Caco-2 (cell line): ENCODE measurements around the gene TSPAN9. TPM values are rescaled to one million over a fixed set of nuclear protein-coding genes. Genes with fewer than 3 reads are reported as not detected.

ENCODE experiments used
- BruUV-seq: library from RNA; stranded (reverse); fragments of 400-500 nt; replicated peaks from 2 replicates; lab custom pipeline; 2021; lab: Mats Ljungman, UMichigan
- CTCF ChIA-PET: fragments of 300-600 bp; sonication (Branson Sonifier 250); formaldehyde crosslinking; loops from one replicate; lab custom pipeline; 2022; ENCODE audit warnings: antibody characterized with exemption; lab: Charles Lee
- POLR2A ChIA-PET: fragments of 300-600 bp; sonication (Branson Sonifier 250); formaldehyde crosslinking; loops from one replicate; lab custom pipeline; 2022; ENCODE audit warnings: antibody characterized with exemption; lab: Charles Lee
- DNase-seq, 2 experiments: peaks; one replicate each; pipeline versions ENCODE4 v3.0.0 to v3.0.0-alpha.2; 2020 to 2022
- H3K27me3 ChIP-seq: replicated peaks from 2 replicates; pipeline ENCODE4 v1.6.0; 2011; ENCODE audit warnings: low read length; ENCODE audit not compliant: control insufficient read depth, insufficient read depth
- H3K36me3 ChIP-seq: 2 replicates; pipeline ENCODE4 v1.5.1; 2011; ENCODE audit warnings: low read length; ENCODE audit not compliant: control insufficient read depth, insufficient read depth
- H3K4me1 ChIP-seq: fragments of 250-450 bp; sonication (Bioruptor Pico); 2 replicates; pipeline ENCODE4 v1.5.1; 2020; ENCODE audit warnings: mild to moderate bottlenecking
- H3K4me3 ChIP-seq: 2 replicates; pipeline ENCODE4 v1.5.1; 2011; ENCODE audit warnings: low read depth, mild to moderate bottlenecking, control low read depth, low read length
- H3K9me3 ChIP-seq: fragments of 250-450 bp; sonication (Bioruptor Pico); 2 replicates; pipeline ENCODE4 v1.5.1; 2020; ENCODE audit warnings: mild to moderate bottlenecking, moderate library complexity
- H3K27ac Mint-ChIP-seq: one replicate; pipeline ENCODE4 v1.8.0; 2022; ENCODE audit warnings: mixed read lengths; ENCODE audit not compliant: unreplicated experiment
- H3K27me3 Mint-ChIP-seq: one replicate; pipeline ENCODE4 v1.8.0; 2022; ENCODE audit warnings: mixed read lengths; ENCODE audit not compliant: insufficient read depth, unreplicated experiment
- H3K36me3 Mint-ChIP-seq: one replicate; pipeline ENCODE4 v1.8.0; 2022; ENCODE audit warnings: mild to moderate bottlenecking, mixed read lengths; ENCODE audit not compliant: insufficient read depth, unreplicated experiment
- H3K4me1 Mint-ChIP-seq: one replicate; pipeline ENCODE4 v1.8.0; 2022; ENCODE audit warnings: low read depth, mixed read lengths; ENCODE audit not compliant: unreplicated experiment
- H3K4me3 Mint-ChIP-seq: one replicate; pipeline ENCODE4 v1.8.0; 2022; ENCODE audit warnings: mild to moderate bottlenecking, moderate library complexity, mixed read lengths; ENCODE audit not compliant: unreplicated experiment
- H3K9me3 Mint-ChIP-seq: one replicate; pipeline ENCODE4 v1.8.0; 2022; ENCODE audit warnings: mixed read lengths; ENCODE audit not compliant: unreplicated experiment
- intact Hi-C: fragments of 100-400 bp; cut with micrococcal nuclease; formaldehyde crosslinking; loops from one replicate; pipeline ENCODE4 v1.10.0; 2022; ENCODE audit not compliant: unreplicated experiment
- total RNA-seq: library from RNA; stranded (reverse); gene quantifications from 2 replicates; pipeline ENCODE4 v1.2.3, GENCODE V29; 2022
- TF ChIP-seq, protein P1 (sequence below), 2 experiments: fragments of 200-600 bp in 1 of 2; IDR thresholded peaks; 1 replicate in 1 of 2; 2 replicates in 1 of 2; pipeline versions ENCODE4 v1.5.1 to v1.8.0; 2011 to 2022; ENCODE audit warnings: antibody characterized with exemption in 1 of 2, control low read depth in 1 of 2, inconsistent platforms in 1 of 2, low read depth in 1 of 2, low read length in 1 of 2, mild to moderate bottlenecking in 1 of 2, moderate library complexity in 1 of 2; ENCODE audit not compliant: insufficient read depth in 1 of 2, severe bottlenecking in 1 of 2, unreplicated experiment in 1 of 2

The TSPAN9 gene
- total RNA-seq, 1 experiment from 2014 or later, result 49.1 TPM

DNA sequence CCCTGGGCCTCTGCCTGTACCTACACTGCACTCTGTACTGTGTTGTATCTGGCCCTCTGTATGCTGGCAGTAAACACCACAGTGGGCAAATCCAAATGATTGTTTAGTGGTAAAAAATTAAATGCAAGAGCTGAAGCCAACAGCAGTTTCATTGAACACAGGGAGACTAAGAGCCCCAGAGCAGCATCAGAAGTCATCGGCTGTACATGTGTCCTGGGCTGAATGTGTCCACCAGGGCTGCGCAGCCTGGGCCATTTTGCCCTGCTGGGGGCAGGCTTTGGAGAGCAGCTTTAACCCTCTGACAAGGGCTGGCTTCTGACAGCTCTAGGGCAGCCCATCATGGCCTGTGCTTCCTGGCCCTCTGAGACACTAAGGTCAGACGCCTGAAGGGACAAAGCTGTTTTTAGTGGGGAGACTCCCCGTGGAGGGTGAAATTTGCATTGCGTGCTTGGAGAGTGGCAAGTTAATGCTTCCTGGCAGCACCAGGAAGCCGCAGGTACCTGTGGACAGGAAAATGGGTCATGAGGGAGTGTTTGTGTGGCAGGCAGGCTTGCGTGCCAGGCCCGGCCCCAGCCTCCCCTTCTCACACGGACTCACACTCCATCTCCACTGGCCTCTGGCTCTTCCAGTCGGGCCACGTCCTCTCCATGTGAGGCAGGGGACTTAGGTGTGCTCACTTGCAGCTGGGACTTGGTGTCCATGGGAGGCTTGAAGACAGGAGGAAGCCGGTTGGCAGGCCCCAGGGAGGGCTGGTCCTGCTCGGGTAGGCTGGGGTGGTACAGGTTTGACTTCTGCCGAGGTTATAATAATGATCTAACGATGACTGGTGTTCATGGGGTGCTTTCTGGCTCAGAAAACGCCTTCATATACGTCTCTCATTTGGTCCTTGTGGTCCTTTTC lies 150.1 kb downstream of the TSPAN9 start:
- H3K27me3 Mint-ChIP-seq, result no peaks in the 10 kb centered on the region
- intact Hi-C loops, result no loop called here
- POLR2A ChIA-PET, result interaction anchor here (0.6 kb wide), 1 partner anchor 664 kb away, joined by 4 read pairs; no protein-coding TSS in a partner anchor
- CTCF ChIA-PET, result no interaction called here
- TF ChIP-seq, protein P1, sequence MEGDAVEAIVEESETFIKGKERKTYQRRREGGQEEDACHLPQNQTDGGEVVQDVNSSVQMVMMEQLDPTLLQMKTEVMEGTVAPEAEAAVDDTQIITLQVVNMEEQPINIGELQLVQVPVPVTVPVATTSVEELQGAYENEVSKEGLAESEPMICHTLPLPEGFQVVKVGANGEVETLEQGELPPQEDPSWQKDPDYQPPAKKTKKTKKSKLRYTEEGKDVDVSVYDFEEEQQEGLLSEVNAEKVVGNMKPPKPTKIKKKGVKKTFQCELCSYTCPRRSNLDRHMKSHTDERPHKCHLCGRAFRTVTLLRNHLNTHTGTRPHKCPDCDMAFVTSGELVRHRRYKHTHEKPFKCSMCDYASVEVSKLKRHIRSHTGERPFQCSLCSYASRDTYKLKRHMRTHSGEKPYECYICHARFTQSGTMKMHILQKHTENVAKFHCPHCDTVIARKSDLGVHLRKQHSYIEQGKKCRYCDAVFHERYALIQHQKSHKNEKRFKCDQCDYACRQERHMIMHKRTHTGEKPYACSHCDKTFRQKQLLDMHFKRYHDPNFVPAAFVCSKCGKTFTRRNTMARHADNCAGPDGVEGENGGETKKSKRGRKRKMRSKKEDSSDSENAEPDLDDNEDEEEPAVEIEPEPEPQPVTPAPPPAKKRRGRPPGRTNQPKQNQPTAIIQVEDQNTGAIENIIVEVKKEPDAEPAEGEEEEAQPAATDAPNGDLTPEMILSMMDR (IDR thresholded peaks at IDR 0.05; ENCODE audit: insufficient read depth in 1 of 2, low read depth in 1 of 2, low read length in 1 of 2, severe bottlenecking in 1 of 2, unreplicated experiment in 1 of 2), result no peak
- H3K4me3 ChIP-seq, result no peak overlapping the region
- BruUV-seq, result no TSS peak
- H3K27me3 ChIP-seq, result no peaks in the 10 kb centered on the region
- H3K9me3 ChIP-seq, result peaks cover 7% of the 10 kb centered on the region; the same call in 1 of the 2 replicates
- no peaks in the 10 kb centered on the region for H3K9me3 Mint-ChIP-seq
- DNase-seq, result no peak
- no peaks in the 10 kb centered on the region for H3K4me1 ChIP-seq
- no peaks in the 10 kb centered on the region for H3K36me3 ChIP-seq
- H3K4me1 Mint-ChIP-seq, result peaks cover 7% of the 10 kb centered on the region
- no peak overlapping the region for H3K27ac Mint-ChIP-seq
- peaks cover 8% of the 10 kb centered on the region for H3K36me3 Mint-ChIP-seq
- H3K4me3 Mint-ChIP-seq, result no peak overlapping the region

DNA sequence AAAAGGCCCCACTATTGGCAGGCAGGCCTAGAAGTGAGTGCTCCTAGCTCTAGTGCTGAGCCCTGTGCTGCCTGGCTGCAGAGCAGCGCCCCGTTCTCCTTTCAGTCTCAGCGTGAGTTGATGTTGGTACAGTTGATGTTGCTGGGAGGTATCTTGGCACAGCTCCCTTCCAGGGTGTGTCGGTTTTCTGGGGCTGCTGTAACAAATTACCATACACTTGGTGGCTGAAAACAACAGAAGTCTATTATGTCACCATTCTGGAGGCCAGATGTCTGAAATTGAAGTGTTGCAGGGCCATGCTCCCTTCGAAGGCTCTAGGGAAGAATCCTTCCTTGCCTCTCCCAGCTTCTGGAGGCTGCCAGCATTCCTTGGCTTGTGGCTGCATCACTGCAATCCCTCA lies 151.4 kb downstream of the TSPAN9 start:
- no peak overlapping the region for H3K27ac Mint-ChIP-seq
- Histone ChIP-seq H3K27me3 (no peaks in the 10 kb centered on the region), H3K36me3 (no peaks in the 10 kb centered on the region), H3K9me3 (peaks cover 7% of the 10 kb centered on the region; the same call in 1 of the 2 replicates), H3K4me1 (no peaks in the 10 kb centered on the region), H3K4me3 (no peak overlapping the region)
- no TSS peak for BruUV-seq
- ChIA-PET CTCF (no interaction called here), POLR2A (no interaction called here)
- H3K36me3 Mint-ChIP-seq, result peaks cover 8% of the 10 kb centered on the region
- no peaks in the 10 kb centered on the region for H3K9me3 Mint-ChIP-seq
- H3K4me1 Mint-ChIP-seq, result peaks cover 12% of the 10 kb centered on the region
- TF ChIP-seq, protein P1 (IDR thresholded peaks at IDR 0.05; ENCODE audit: insufficient read depth in 1 of 2, low read depth in 1 of 2, low read length in 1 of 2, severe bottlenecking in 1 of 2, unreplicated experiment in 1 of 2), result no peak
- no peaks in the 10 kb centered on the region for H3K27me3 Mint-ChIP-seq
- H3K4me3 Mint-ChIP-seq, result no peak overlapping the region
- intact Hi-C loops, result no loop called here
- DNase-seq, result no peak

DNA sequence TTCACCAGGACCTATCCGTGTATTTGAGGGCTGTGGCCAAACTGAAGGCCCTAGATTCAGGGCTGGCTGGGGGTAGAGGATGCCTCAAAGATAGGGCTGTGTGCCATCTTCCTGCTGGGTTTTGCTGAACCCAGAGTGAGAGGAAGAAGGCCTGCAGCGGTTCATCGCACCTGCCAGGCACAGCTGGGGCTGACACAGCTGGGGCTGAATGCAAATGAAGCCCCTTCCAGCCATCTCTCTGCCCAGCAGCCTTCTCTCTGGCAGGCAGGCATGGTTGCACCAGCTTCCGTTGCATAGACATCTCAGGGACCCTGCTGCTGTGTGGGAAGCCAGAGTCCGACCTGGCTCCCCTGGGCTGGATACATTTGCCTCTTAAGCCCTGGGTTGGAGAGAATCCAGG lies 152.4 kb downstream of the TSPAN9 start:
- H3K27ac Mint-ChIP-seq, result no peak overlapping the region
- Histone ChIP-seq H3K9me3 (peaks cover 7% of the 10 kb centered on the region; the same call in 1 of the 2 replicates), H3K27me3 (no peaks in the 10 kb centered on the region), H3K4me1 (no peaks in the 10 kb centered on the region), H3K4me3 (no peak overlapping the region), H3K36me3 (no peaks in the 10 kb centered on the region)
- no peaks in the 10 kb centered on the region for H3K27me3 Mint-ChIP-seq
- no peak for DNase-seq
- peaks cover 22% of the 10 kb centered on the region for H3K4me1 Mint-ChIP-seq
- no TSS peak for BruUV-seq
- TF ChIP-seq, protein P1 (IDR thresholded peaks at IDR 0.05; ENCODE audit: insufficient read depth in 1 of 2, low read depth in 1 of 2, low read length in 1 of 2, severe bottlenecking in 1 of 2, unreplicated experiment in 1 of 2), result no peak
- peaks cover 8% of the 10 kb centered on the region for H3K36me3 Mint-ChIP-seq
- POLR2A ChIA-PET, result no interaction called here
- no peaks in the 10 kb centered on the region for H3K9me3 Mint-ChIP-seq
- CTCF ChIA-PET, result no interaction called here
- intact Hi-C loops, result no loop called here
- H3K4me3 Mint-ChIP-seq, result no peak overlapping the region
